Fibroblast of villous mesenchyme (primary cell): Measurements from ENCODE around the gene IGSF9. TPM values are rescaled to one million over a fixed set of nuclear protein-coding genes. Genes with fewer than 3 reads are reported as not detected.
"Not testable (repeated sequence)": the region's sequence is repeated elsewhere in the genome, so short reads cannot be mapped to it uniquely, and the experiment has no call there.

Experiments used
- DNase-seq: peaks from one replicate; pipeline ENCODE4 v3.0.0-alpha.2; 2010; ENCODE audit warnings: low read depth
- H3K4me3 ChIP-seq: 2 replicates; pipeline ENCODE4 v1.5.1; 2011; ENCODE audit warnings: low read depth, mild to moderate bottlenecking, low read length
- CTCF ChIP-seq: IDR thresholded peaks from 2 replicates; pipeline ENCODE4 v1.5.1; 2012; ENCODE audit warnings: low read depth, mild to moderate bottlenecking, low read length; ENCODE audit not compliant: insufficient read depth
- total RNA-seq: library from RNA; depleted of rRNA; stranded (reverse); fragments of >200 nt; gene quantifications from 2 replicates; pipeline ENCODE4 v1.2.3, GENCODE V29; 2012

IGSF9 gene
- total RNA-seq, 1 donor: not detected

GRCh38 chr1:159902541-159902940 lies 42.9 kb downstream of the IGSF9 start:
- DNase-seq: no peak
- no peak overlapping the region for H3K4me3 ChIP-seq
- TF ChIP-seq CTCF: no peak

- TF ChIP-seq CTCF: no peak
- no peak for DNase-seq
- no peak overlapping the region for H3K4me3 ChIP-seq
Observed at GRCh38 chr1:159900755-159901360, 44.6 kb downstream of the IGSF9 start.

- no peak for TF ChIP-seq CTCF
- no peak within 1 kb of the TSS for H3K4me3 ChIP-seq
- DNase-seq: peak; percentile 69
Observed at GRCh38 chr1:159900086-159900680, 45.2 kb downstream of the IGSF9 start, which contains the start of gene CFAP45. CFAP45 (minus strand) TSS chr1:159900165; CDS start chr1:159900098, 67 bp downstream.

GRCh38 chr1:159899634-159900033 lies 45.8 kb downstream of the IGSF9 start:
- H3K4me3 ChIP-seq, DNase-seq: not testable (repeated sequence)

GRCh38 chr1:159898527-159898926 lies 46.9 kb downstream of the IGSF9 start:
- DNase-seq: no peak
- no peak for TF ChIP-seq CTCF
- no peak overlapping the region for H3K4me3 ChIP-seq

- DNase-seq: no peak
- TF ChIP-seq CTCF: no peak
- H3K4me3 ChIP-seq: no peak overlapping the region
Observed at GRCh38 chr1:159897962-159898361, 47.5 kb downstream of the IGSF9 start.

GRCh38 chr1:159896546-159896930 lies 48.9 kb downstream of the IGSF9 start:
- TF ChIP-seq CTCF: no peak
- no peak for DNase-seq
- H3K4me3 ChIP-seq: no peak overlapping the region
